Measurements from ENCODE around the gene MMP11. TPM values are rescaled to one million over a fixed set of nuclear protein-coding genes. Genes with fewer than 3 reads are reported as not detected.

Gene MMP11
- total and polyA plus RNA-seq, 2 experiments from 2014 or later, result 5.3 to 17.4 TPM

- TF ChIP-seq ETS1 (IDR thresholded peaks at IDR 0.05), result no peak
- TF ChIP-seq ZNF114 (CRISPR knock-in tag; IDR thresholded peaks at IDR 0.05), result no peak
- TF ChIP-seq NANOG (IDR thresholded peaks at IDR 0.05; ENCODE audit: borderline replicate concordance), result no peak
- TF ChIP-seq JUNB (IDR thresholded peaks at IDR 0.05; ENCODE audit: unreplicated experiment), result no peak
- TF ChIP-seq EZH2 (IDR thresholded peaks at IDR 0.05; ENCODE audit: low read depth, unreplicated experiment), result no peak
- no peak for TF ChIP-seq REST (IDR thresholded peaks at IDR 0.05; ENCODE audit: unreplicated experiment)
Measured at GRCh38 chr22:23737696-23738095, 35.0 kb upstream of the MMP11 start (continued).

GRCh38 chr22:23742505-23743264 is 30.0 kb upstream of the MMP11 start:
- ATAC-seq, result no peak
- H3K4me2 ChIP-seq, result no peak overlapping the region

More at GRCh38 chr22:23742505-23743264, 30.0 kb upstream of the MMP11 start:
- Mint-ChIP-seq H3K9me3 (no peaks in the 10 kb centered on the region; the same call in 2 of the 3 replicates), H3K27me3 (ENCODE audit: insufficient read depth, low read depth, poor library complexity) (peaks cover 6% of the 10 kb centered on the region), H3K36me3 (ENCODE audit: low read depth) (peaks cover 20% of the 10 kb centered on the region), H3K27ac (no peak overlapping the region), H3K4me1 (peaks cover 2% of the 10 kb centered on the region; the same call in 1 of the 3 replicates), H3K4me3 (no peak overlapping the region)
- TF ChIP-seq NANOG (IDR thresholded peaks at IDR 0.05; ENCODE audit: borderline replicate concordance) (no peak), POLR2AphosphoS5 (IDR thresholded peaks at IDR 0.05; ENCODE audit: low read depth) (no peak), CTCF (conservative IDR thresholded peaks at IDR 0.05; ENCODE audit: low read depth in 2 of 2) (no peak), ETS1 (IDR thresholded peaks at IDR 0.05) (no peak), ZNF114 (CRISPR knock-in tag; IDR thresholded peaks at IDR 0.05) (no peak), JUNB (IDR thresholded peaks at IDR 0.05; ENCODE audit: unreplicated experiment) (no peak), EZH2phosphoT487 (IDR thresholded peaks at IDR 0.05; ENCODE audit: unreplicated experiment) (no peak), ZNF331 (CRISPR knock-in tag; IDR thresholded peaks at IDR 0.05; ENCODE audit: low read depth) (no peak)
- no peak overlapping the region for H3K27ac ChIP-seq (ENCODE audit: low read depth)
- DNase-seq (ENCODE audit: low spot score), result no peak
- H3K27me3 ChIP-seq (ENCODE audit: insufficient read depth), result no peaks in the 10 kb centered on the region
- H3K4me1 ChIP-seq (ENCODE audit: insufficient read depth), result no peaks in the 10 kb centered on the region
- no peak overlapping the region for H3K4me3 ChIP-seq
- H3K36me3 ChIP-seq (ENCODE audit: insufficient read depth), result no peaks in the 10 kb centered on the region
- H3K9me2 ChIP-seq (ENCODE audit: insufficient read depth), result no peaks in the 10 kb centered on the region
- no peaks in the 10 kb centered on the region for H4K20me1 ChIP-seq (replicated peaks; ENCODE audit: insufficient read depth)
- H3F3A ChIP-seq (replicated peaks; ENCODE audit: low read depth), result no peaks in the 10 kb centered on the region
- H2AFZ ChIP-seq, result no peak overlapping the region
- no peaks in the 10 kb centered on the region for H3K79me2 ChIP-seq (replicated peaks; ENCODE audit: insufficient read depth)
